ENCODE measurements around the gene TAF1L.

DNA sequence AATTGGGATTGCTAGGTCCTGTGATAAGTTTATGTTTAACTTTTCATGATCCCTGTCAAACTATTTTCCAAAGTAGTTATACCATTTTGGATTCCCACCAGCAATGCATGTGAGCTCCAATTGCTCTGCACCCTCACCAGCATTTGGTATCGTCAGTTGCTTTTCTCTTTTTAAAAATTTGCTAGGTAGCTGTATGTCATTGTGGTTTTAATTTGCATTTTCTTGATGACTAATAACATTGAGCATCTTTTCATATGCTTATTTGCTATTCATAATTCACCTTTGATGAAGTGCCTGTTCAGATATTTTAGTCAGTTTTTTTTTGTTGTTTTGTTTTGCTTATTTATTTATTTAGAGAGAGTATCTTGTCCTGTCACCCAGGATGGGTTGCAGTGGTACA is 12.5 kb downstream of the TAF1L start:
- TF ChIP-seq, protein P1, sequence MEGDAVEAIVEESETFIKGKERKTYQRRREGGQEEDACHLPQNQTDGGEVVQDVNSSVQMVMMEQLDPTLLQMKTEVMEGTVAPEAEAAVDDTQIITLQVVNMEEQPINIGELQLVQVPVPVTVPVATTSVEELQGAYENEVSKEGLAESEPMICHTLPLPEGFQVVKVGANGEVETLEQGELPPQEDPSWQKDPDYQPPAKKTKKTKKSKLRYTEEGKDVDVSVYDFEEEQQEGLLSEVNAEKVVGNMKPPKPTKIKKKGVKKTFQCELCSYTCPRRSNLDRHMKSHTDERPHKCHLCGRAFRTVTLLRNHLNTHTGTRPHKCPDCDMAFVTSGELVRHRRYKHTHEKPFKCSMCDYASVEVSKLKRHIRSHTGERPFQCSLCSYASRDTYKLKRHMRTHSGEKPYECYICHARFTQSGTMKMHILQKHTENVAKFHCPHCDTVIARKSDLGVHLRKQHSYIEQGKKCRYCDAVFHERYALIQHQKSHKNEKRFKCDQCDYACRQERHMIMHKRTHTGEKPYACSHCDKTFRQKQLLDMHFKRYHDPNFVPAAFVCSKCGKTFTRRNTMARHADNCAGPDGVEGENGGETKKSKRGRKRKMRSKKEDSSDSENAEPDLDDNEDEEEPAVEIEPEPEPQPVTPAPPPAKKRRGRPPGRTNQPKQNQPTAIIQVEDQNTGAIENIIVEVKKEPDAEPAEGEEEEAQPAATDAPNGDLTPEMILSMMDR (IDR thresholded peaks at IDR 0.05): no peak
- TF ChIP-seq POLR2A (IDR thresholded peaks at IDR 0.05) (no peak), EP300 (IDR thresholded peaks at IDR 0.05) (no peak), POLR2AphosphoS5 (IDR thresholded peaks at IDR 0.05) (no peak)

All from suprapubic skin (tissue), 4 donors.